IMR-90 (cell line): ENCODE results near the gene YBEY. TPM values are rescaled to one million over a fixed set of nuclear protein-coding genes. Genes with fewer than 3 reads are reported as not detected.

Experiments
- ATAC-seq: fragments of 200-7000 bp; cut with Tn5 transposase; 2 replicates; pipeline ENCODE4 v1.9.1; 2020; ENCODE audit warnings: low read depth, mild to moderate bottlenecking, moderate library complexity
- BruUV-seq: library from RNA; stranded (reverse); fragments of 400-500 nt; replicated peaks from 2 replicates; lab custom pipeline; 2021; lab: Mats Ljungman, UMichigan
- CTCF ChIA-PET: fragments of 300-600 bp; formaldehyde crosslinking; extraction: SDS; loops from one replicate; lab custom pipeline; 2021; ENCODE audit warnings: antibody characterized with exemption; lab: Yijun Ruan, JAX
- POLR2A ChIA-PET: fragments of 300-600 bp; sonication (Branson Sonifier 250); formaldehyde crosslinking; loops from one replicate; lab custom pipeline; 2022; ENCODE audit warnings: antibody characterized with exemption; ENCODE audit not compliant: unreplicated experiment; lab: Charles Lee
- DNase-seq: peaks from one replicate; pipeline ENCODE4 v3.0.0; 2013
- H2AFZ ChIP-seq: replicated peaks from 2 replicates; pipeline ENCODE3; 2013; ENCODE audit warnings: low read length, mild to moderate bottlenecking; ENCODE audit not compliant: poor library complexity
- H2AK5ac ChIP-seq: 2 replicates; pipeline ENCODE4 v1.6.1; 2013; ENCODE audit warnings: low read depth, low read length, inconsistent platforms
- H2AK9ac ChIP-seq: replicated peaks from 2 replicates; pipeline ENCODE3; 2013; ENCODE audit warnings: mild to moderate bottlenecking, low read depth, low read length, moderate library complexity; ENCODE audit not compliant: poor library complexity
- H2BK120ac ChIP-seq: 2 replicates; pipeline ENCODE4 v1.6.1; 2013; ENCODE audit warnings: low read depth, low read length, inconsistent platforms
- H2BK15ac ChIP-seq: 3 replicates; pipeline ENCODE4 v1.6.1; 2013; ENCODE audit warnings: low read depth, low read length, inconsistent platforms
- H2BK20ac ChIP-seq: 2 replicates; pipeline ENCODE4 v1.6.1; 2013; ENCODE audit warnings: low read depth, mild to moderate bottlenecking, inconsistent platforms, low read length, moderate library complexity
- H2BK5ac ChIP-seq: 2 replicates; pipeline ENCODE4 v1.6.1; 2013; ENCODE audit warnings: mild to moderate bottlenecking, low read depth, low read length, inconsistent platforms; ENCODE audit not compliant: poor library complexity, severe bottlenecking
- H3K14ac ChIP-seq: replicated peaks from 2 replicates; pipeline ENCODE4 v1.6.1; 2013; ENCODE audit warnings: low read depth, low read length, inconsistent platforms
- H3K18ac ChIP-seq: 2 replicates; pipeline ENCODE4 v1.6.1; 2013; ENCODE audit warnings: low read depth, low read length, control low read depth
- H3K23ac ChIP-seq: 2 replicates; pipeline ENCODE4 v1.6.1; 2013; ENCODE audit warnings: low read depth, low read length, inconsistent platforms
- H3K27ac ChIP-seq: 2 replicates; pipeline ENCODE4 v1.5.1; 2013; ENCODE audit warnings: mild to moderate bottlenecking, control low read depth, low read length; ENCODE audit not compliant: insufficient read depth
- H3K27me3 ChIP-seq: 2 replicates; pipeline ENCODE4 v1.6.1; 2013; ENCODE audit warnings: low read length; ENCODE audit not compliant: control insufficient read depth, insufficient read depth
- H3K36me3 ChIP-seq: 2 replicates; pipeline ENCODE4 v1.6.1; 2013; ENCODE audit warnings: low read length, mixed read lengths; ENCODE audit not compliant: control insufficient read depth, insufficient read depth
- H3K4ac ChIP-seq: 2 replicates; pipeline ENCODE4 v1.6.1; 2013; ENCODE audit warnings: low read depth, low read length, inconsistent platforms
- H3K4me1 ChIP-seq: 2 replicates; pipeline ENCODE4 v1.6.1; 2013; ENCODE audit warnings: low read length, mixed read lengths; ENCODE audit not compliant: control insufficient read depth, insufficient read depth
- H3K4me2 ChIP-seq: 2 replicates; pipeline ENCODE4 v1.6.1; 2013; ENCODE audit warnings: low read depth, mild to moderate bottlenecking, control low read depth, low read length, moderate library complexity
- H3K4me3 ChIP-seq: 2 replicates; pipeline ENCODE4 v1.5.1; 2013; ENCODE audit warnings: low read depth, mild to moderate bottlenecking, control low read depth, low read length, moderate library complexity; ENCODE audit not compliant: insufficient read depth
- H3K56ac ChIP-seq: 2 replicates; pipeline ENCODE4 v1.6.1; 2013; ENCODE audit warnings: low read length, inconsistent platforms; ENCODE audit not compliant: insufficient read depth; ENCODE audit errors: extremely low read depth
- H3K79me1 ChIP-seq, 2 experiments: 2 replicates each; pipeline ENCODE4 v1.6.1; 2013; ENCODE audit warnings: low read length in 2 of 2, inconsistent platforms in 1 of 2, low read depth in 1 of 2
- H3K9ac ChIP-seq: 2 replicates; pipeline ENCODE4 v1.6.1; 2013; ENCODE audit warnings: low read depth, low read length, control low read depth
- H3K9me1 ChIP-seq: 2 replicates; pipeline ENCODE4 v1.6.1; 2013; ENCODE audit warnings: low read length, inconsistent platforms; ENCODE audit not compliant: insufficient read depth
- H3K9me3 ChIP-seq: 2 replicates; pipeline ENCODE4 v1.6.1; 2013; ENCODE audit warnings: low read length; ENCODE audit not compliant: control insufficient read depth, insufficient read depth
- H4K20me1 ChIP-seq: 2 replicates; pipeline ENCODE4 v1.6.1; 2013; ENCODE audit warnings: low read length, inconsistent platforms; ENCODE audit not compliant: insufficient read depth
- H4K5ac ChIP-seq: 2 replicates; pipeline ENCODE4 v1.6.1; 2013; ENCODE audit warnings: mild to moderate bottlenecking, low read depth, low read length, control low read depth
- H4K8ac ChIP-seq, 2 experiments: 2 replicates each; pipeline ENCODE4 v1.6.1; 2013; ENCODE audit warnings: low read depth in 2 of 2, low read length in 2 of 2, control low read depth in 1 of 2, inconsistent platforms in 1 of 2
- H4K91ac ChIP-seq: 2 replicates; pipeline ENCODE4 v1.6.1; 2013; ENCODE audit warnings: low read depth, low read length, inconsistent platforms; ENCODE audit not compliant: insufficient read depth
- CEBPB ChIP-seq: IDR thresholded peaks from 2 replicates; pipeline ENCODE4 v1.6.1; 2012; ENCODE audit warnings: low read depth, low read length, improper control_type of control experiment
- CHD1 ChIP-seq: IDR thresholded peaks from 2 replicates; pipeline ENCODE4 v1.6.1; 2012; ENCODE audit warnings: low read depth, low read length, improper control_type of control experiment
- FOS ChIP-seq: fragments of 150-350 bp; IDR thresholded peaks from 2 replicates; pipeline ENCODE4 v1.6.1; 2016; ENCODE audit warnings: low read depth, low read length
- MAZ ChIP-seq: IDR thresholded peaks from 2 replicates; pipeline ENCODE4 v1.6.1; 2012; ENCODE audit warnings: low read depth, mild to moderate bottlenecking, low read length, improper control_type of control experiment, moderate library complexity, borderline replicate concordance
- MXI1 ChIP-seq: IDR thresholded peaks from 2 replicates; pipeline ENCODE4 v1.6.1; 2012; ENCODE audit warnings: low read depth, mild to moderate bottlenecking, low read length, moderate library complexity, borderline replicate concordance
- NFE2L2 ChIP-seq: fragments of 150-350 bp; IDR thresholded peaks from 2 replicates; pipeline ENCODE4 v1.6.1; 2016; ENCODE audit warnings: low read depth, mild to moderate bottlenecking, low read length
- POLR2A ChIP-seq: IDR thresholded peaks from 2 replicates; pipeline ENCODE4 v1.6.1; 2012; ENCODE audit warnings: mild to moderate bottlenecking, low read depth, low read length
- RAD21 ChIP-seq: IDR thresholded peaks from 2 replicates; pipeline ENCODE4 v1.6.1; 2012; ENCODE audit warnings: low read length, improper control_type of control experiment
- RCOR1 ChIP-seq: IDR thresholded peaks from 2 replicates; pipeline ENCODE4 v1.6.1; 2012; ENCODE audit warnings: mild to moderate bottlenecking, low read length, improper control_type of control experiment; ENCODE audit not compliant: insufficient replicate concordance
- RFX5 ChIP-seq: IDR thresholded peaks from 2 replicates; pipeline ENCODE4 v1.8.0; 2012; ENCODE audit warnings: low read depth, mild to moderate bottlenecking, low read length, moderate library complexity
- SMC3 ChIP-seq: fragments of 150-350 bp; IDR thresholded peaks from 2 replicates; pipeline ENCODE4 v1.6.1; 2016; ENCODE audit warnings: low read depth, mild to moderate bottlenecking, antibody characterized with exemption, low read length, moderate library complexity
- WGBS, 2 experiments: methylation state at CpG; one replicate each; pipeline versions ENCODE4 v1.1.5 to v1.1.7; 2013; ENCODE audit warnings: missing lambda C conversion rate in 2 of 2; ENCODE audit not compliant: insufficient read length in 1 of 2; ENCODE audit errors: extremely low coverage in 2 of 2; 5-methylcytosine and 5-hydroxymethylcytosine counted together
- dilution Hi-C: fragments of 300-500 bp; cut with HindIII; formaldehyde crosslinking; loops from one replicate; pipeline ENCODE4 v1.14.3; 2018; ENCODE audit warnings: low sequenced_read_pairs; ENCODE audit not compliant: unreplicated experiment
- in situ Hi-C: fragments of 300-500 bp; cut with MboI; formaldehyde crosslinking; loops from 3 replicates; pipeline ENCODE4 v1.14.3; 2019; ENCODE audit warnings: low sequenced_read_pairs, inconsistent platforms, mixed read lengths
- intact Hi-C: fragments of 100-400 bp; cut with micrococcal nuclease; formaldehyde crosslinking; loops from 2 replicates; pipeline ENCODE4 v1.10.0; 2022
- polyA plus RNA-seq, 3 experiments: library from polyadenylated mRNA; depleted of rRNA; stranded (reverse); fragments of >200 nt; gene quantifications; 2 replicates each; pipeline ENCODE4 v1.2.3, GENCODE V29; 2012; ENCODE audit warnings: low replicate concordance in 1 of 3
- total RNA-seq: library from RNA; depleted of rRNA; stranded (reverse); fragments of >200 nt; gene quantifications from 2 replicates; pipeline ENCODE4 v1.2.3, GENCODE V29; 2012
- TF ChIP-seq, protein P1 (sequence below): fragments of 150-350 bp; IDR thresholded peaks from 2 replicates; pipeline ENCODE4 v1.6.1; 2016; ENCODE audit warnings: low read depth, mild to moderate bottlenecking, low read length, moderate library complexity, borderline replicate concordance
- TF ChIP-seq, protein P2 (sequence below): conservative IDR thresholded peaks from 2 replicates; pipeline ENCODE4 v1.5.1; 2012; ENCODE audit warnings: mild to moderate bottlenecking, low read depth, low read length, improper control_type of control experiment

YBEY gene
- total and polyA plus RNA-seq, 2 of the 4 experiments (the other 2 are of a cell fraction) = 5.9 to 26.2 TPM

DNA sequence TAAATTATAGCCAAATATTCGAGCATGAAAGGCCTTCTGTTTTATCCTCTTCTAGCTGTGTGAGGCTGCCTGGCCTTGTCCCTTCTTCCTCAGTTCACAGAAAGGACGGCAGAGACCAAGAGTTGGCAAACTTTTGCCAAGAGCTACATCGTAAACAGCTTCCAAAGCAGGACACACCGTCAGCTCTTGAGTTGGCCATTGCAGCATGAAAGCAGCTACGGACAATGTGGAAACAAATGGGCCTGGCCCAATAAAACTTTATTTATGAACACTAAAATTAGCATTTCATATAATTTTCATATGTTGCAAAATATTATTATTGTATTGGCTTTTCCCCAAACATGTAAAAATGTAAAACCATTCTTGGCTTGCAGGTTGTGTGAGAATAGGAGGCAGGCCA, 26.8 kb downstream of the YBEY start:
- Histone ChIP-seq H2BK20ac (no peak overlapping the region), H2BK15ac (no peak overlapping the region), H2AK5ac (no peak overlapping the region), H2BK5ac (no peak overlapping the region), H3K4me2 (no peak overlapping the region), H2BK120ac (no peak overlapping the region), H3K9me1 (no peaks in the 10 kb centered on the region), H3K4me1 (no peaks in the 10 kb centered on the region), H4K91ac (no peak overlapping the region), H4K20me1 (no peaks in the 10 kb centered on the region; the same call in 1 of the 2 replicates), H3K18ac (no peak overlapping the region), H3K4ac (no peak overlapping the region), H4K8ac (no peak overlapping the region), H3K23ac (no peak overlapping the region), H3K56ac (no peak overlapping the region), H3K9me3 (no peaks in the 10 kb centered on the region), H3K36me3 (peaks cover 19% of the 10 kb centered on the region), H2AFZ (no peak overlapping the region), H3K14ac (no peak overlapping the region), H3K27me3 (no peaks in the 10 kb centered on the region), H3K4me3 (no peak overlapping the region), H3K27ac (no peak overlapping the region), H3K79me1 (peaks cover 2 to 26% of the 10 kb centered on the region in 2 experiments; a peak in 3 of 4 replicates), H4K5ac (no peak overlapping the region), H3K9ac (no peak overlapping the region), H2AK9ac (no peak overlapping the region)
- BruUV-seq = no TSS peak
- 100% methylated on average over 2 of the region's 5 CpGs; no CpG with 5 or more reads in 1 of the 2 experiments for WGBS, 2 experiments
- ChIA-PET CTCF (no interaction called here), POLR2A (no interaction called here)
- dilution Hi-C loops = no loop called here
- intact Hi-C loops = no loop called here
- in situ Hi-C loops = no loop called here
- ATAC-seq (no peak), DNase-seq (no peak)
- TF ChIP-seq POLR2A (no peak), RFX5 (no peak), FOS (no peak), SMC3 (no peak), NFE2L2 (no peak), RAD21 (no peak), MXI1 (no peak), CEBPB (no peak), CHD1 (no peak), RCOR1 (no peak), MAZ (no peak)
- TF ChIP-seq, protein P1, sequence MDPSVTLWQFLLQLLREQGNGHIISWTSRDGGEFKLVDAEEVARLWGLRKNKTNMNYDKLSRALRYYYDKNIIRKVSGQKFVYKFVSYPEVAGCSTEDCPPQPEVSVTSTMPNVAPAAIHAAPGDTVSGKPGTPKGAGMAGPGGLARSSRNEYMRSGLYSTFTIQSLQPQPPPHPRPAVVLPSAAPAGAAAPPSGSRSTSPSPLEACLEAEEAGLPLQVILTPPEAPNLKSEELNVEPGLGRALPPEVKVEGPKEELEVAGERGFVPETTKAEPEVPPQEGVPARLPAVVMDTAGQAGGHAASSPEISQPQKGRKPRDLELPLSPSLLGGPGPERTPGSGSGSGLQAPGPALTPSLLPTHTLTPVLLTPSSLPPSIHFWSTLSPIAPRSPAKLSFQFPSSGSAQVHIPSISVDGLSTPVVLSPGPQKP = no peak
- TF ChIP-seq, protein P2, sequence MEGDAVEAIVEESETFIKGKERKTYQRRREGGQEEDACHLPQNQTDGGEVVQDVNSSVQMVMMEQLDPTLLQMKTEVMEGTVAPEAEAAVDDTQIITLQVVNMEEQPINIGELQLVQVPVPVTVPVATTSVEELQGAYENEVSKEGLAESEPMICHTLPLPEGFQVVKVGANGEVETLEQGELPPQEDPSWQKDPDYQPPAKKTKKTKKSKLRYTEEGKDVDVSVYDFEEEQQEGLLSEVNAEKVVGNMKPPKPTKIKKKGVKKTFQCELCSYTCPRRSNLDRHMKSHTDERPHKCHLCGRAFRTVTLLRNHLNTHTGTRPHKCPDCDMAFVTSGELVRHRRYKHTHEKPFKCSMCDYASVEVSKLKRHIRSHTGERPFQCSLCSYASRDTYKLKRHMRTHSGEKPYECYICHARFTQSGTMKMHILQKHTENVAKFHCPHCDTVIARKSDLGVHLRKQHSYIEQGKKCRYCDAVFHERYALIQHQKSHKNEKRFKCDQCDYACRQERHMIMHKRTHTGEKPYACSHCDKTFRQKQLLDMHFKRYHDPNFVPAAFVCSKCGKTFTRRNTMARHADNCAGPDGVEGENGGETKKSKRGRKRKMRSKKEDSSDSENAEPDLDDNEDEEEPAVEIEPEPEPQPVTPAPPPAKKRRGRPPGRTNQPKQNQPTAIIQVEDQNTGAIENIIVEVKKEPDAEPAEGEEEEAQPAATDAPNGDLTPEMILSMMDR = no peak
